Gastroesophageal sphincter (tissue), 3 donors: ENCODE data around the gene DOCK6.

Source experiments
- POLR2A ChIP-seq, 2 donors: fragments of 450-650 bp; IDR thresholded peaks; one replicate each; pipeline ENCODE4 v1.6.1; 2017; ENCODE audit warnings: antibody characterized with exemption in 2 of 2, mild to moderate bottlenecking in 2 of 2, moderate library complexity in 1 of 2
- POLR2AphosphoS5 ChIP-seq: sonication (generic); formaldehyde crosslinking; IDR thresholded peaks from one replicate; pipeline ENCODE4 v1.6.1; 2017; ENCODE audit warnings: antibody characterized with exemption
- TF ChIP-seq, protein P1 (sequence below), 4 experiments: fragments of 200-600 bp in 2 of 4; fragments of 450-650 bp in 2 of 4; sonication (generic) in 1 of 4; IDR thresholded peaks; one replicate each; pipeline ENCODE4 v1.5.1; 2017 to 2019; ENCODE audit warnings: antibody characterized with exemption in 4 of 4, mild to moderate bottlenecking in 2 of 4, moderate library complexity in 2 of 4

DNA sequence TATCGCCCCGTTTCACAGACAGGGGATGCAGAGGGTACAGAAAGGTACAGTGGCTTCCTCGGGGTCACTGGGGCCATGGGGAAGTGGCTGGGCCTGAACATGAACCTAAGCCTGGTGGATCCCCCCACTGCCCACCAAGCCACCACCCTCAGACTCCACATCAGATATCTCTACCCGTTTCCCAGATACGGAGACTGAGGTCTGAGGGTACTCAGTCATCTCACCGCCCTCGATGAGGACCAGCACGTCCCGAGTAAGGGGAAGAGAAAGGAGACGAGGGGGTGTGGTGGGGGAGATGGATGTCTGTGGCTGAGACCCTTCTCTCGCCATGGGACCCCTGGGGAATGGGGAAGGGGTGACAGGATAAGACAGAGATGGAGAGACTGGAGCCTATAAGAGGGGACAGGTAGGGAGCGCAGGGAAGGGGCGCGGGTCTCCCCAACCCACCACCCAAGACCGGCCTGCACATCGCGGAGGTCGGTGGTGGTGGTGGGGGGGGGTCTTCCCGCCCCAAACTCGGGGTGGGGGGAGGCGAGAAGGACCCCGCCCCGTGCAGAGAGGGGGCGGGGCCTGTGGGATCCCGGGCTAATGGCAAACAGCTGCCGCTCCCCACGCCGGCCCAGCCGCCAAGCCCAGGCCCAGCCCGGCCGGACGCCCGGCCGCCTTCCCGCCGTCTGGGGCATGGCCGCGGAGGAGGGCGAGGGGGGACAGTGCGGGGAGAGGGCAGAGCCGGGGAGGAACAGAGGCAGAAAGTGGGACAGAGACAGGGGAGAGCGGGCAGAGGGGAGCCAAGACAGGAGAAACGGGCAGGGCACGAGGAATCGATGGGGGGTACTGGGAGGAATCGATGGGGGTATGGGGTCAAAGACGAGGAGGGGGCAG lies 65.7 kb downstream of the DOCK6 start:
- TF ChIP-seq POLR2A (IDR thresholded peaks at IDR 0.05) (no peak), POLR2AphosphoS5 (no peak)
- TF ChIP-seq, protein P1, sequence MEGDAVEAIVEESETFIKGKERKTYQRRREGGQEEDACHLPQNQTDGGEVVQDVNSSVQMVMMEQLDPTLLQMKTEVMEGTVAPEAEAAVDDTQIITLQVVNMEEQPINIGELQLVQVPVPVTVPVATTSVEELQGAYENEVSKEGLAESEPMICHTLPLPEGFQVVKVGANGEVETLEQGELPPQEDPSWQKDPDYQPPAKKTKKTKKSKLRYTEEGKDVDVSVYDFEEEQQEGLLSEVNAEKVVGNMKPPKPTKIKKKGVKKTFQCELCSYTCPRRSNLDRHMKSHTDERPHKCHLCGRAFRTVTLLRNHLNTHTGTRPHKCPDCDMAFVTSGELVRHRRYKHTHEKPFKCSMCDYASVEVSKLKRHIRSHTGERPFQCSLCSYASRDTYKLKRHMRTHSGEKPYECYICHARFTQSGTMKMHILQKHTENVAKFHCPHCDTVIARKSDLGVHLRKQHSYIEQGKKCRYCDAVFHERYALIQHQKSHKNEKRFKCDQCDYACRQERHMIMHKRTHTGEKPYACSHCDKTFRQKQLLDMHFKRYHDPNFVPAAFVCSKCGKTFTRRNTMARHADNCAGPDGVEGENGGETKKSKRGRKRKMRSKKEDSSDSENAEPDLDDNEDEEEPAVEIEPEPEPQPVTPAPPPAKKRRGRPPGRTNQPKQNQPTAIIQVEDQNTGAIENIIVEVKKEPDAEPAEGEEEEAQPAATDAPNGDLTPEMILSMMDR (IDR thresholded peaks at IDR 0.05), result no peak
